H1 (cell line): ENCODE measurements around the gene H1-8. TPM values are rescaled to one million over a fixed set of nuclear protein-coding genes. Genes with fewer than 3 reads are reported as not detected.

Source experiments
- CTCF ChIA-PET: fragments of 300-600 bp; sonication (Branson Sonifier 250); formaldehyde crosslinking; loops from one replicate; lab custom pipeline; 2021; ENCODE audit not compliant: partially characterized antibody; lab: Charles Lee
- POLR2A ChIA-PET: fragments of 300-600 bp; sonication (Branson Sonifier 250); formaldehyde crosslinking; loops from one replicate; lab custom pipeline; 2021; ENCODE audit warnings: inconsistent platforms; ENCODE audit not compliant: partially characterized antibody; lab: Charles Lee
- DNase-seq, 2 experiments: peaks; one replicate each; pipeline versions ENCODE4 v3.0.0 to v3.0.0-alpha.2; 2010 to 2022; ENCODE audit warnings: low spot score in 2 of 2, low read depth in 1 of 2, mixed read lengths in 1 of 2
- FAIRE-seq: peaks from 2 replicates; lab custom pipeline; 2011; peaks lifted over from hg19 to GRCh38; lab: Jason Lieb, UNC
- H2AFZ ChIP-seq: 2 replicates; pipeline ENCODE4 v1.8.1; 2012; ENCODE audit warnings: low read length, inconsistent platforms
- H2AK5ac ChIP-seq: 2 replicates; pipeline ENCODE4 v1.6.1; 2013; ENCODE audit warnings: low read depth, low read length
- H2BK120ac ChIP-seq: replicated peaks from 2 replicates; pipeline ENCODE3; 2013; ENCODE audit warnings: low read depth, low read length, inconsistent platforms
- H2BK12ac ChIP-seq: 2 replicates; pipeline ENCODE4 v1.6.1; 2013; ENCODE audit warnings: low read depth, low read length
- H2BK15ac ChIP-seq: 2 replicates; pipeline ENCODE4 v1.6.1; 2013; ENCODE audit warnings: low read length
- H2BK20ac ChIP-seq: 2 replicates; pipeline ENCODE4 v1.6.1; 2013; ENCODE audit warnings: low read length
- H2BK5ac ChIP-seq: 2 replicates; pipeline ENCODE4 v1.6.1; 2013; ENCODE audit warnings: low read depth, low read length
- H3K14ac ChIP-seq: 2 replicates; pipeline ENCODE4 v1.6.1; 2013; ENCODE audit warnings: inconsistent platforms; ENCODE audit not compliant: insufficient read length
- H3K18ac ChIP-seq: 2 replicates; pipeline ENCODE4 v1.6.1; 2013; ENCODE audit warnings: low read length; ENCODE audit errors: extremely low read depth
- H3K23ac ChIP-seq: 2 replicates; pipeline ENCODE4 v1.6.1; 2013; ENCODE audit warnings: inconsistent platforms; ENCODE audit not compliant: insufficient read length
- H3K23me2 ChIP-seq: 2 replicates; pipeline ENCODE4 v1.6.1; 2013; ENCODE audit warnings: low read depth, low read length
- H3K27ac ChIP-seq: 2 replicates; pipeline ENCODE4 v1.6.1; 2011; ENCODE audit warnings: low read depth, low read length, inconsistent platforms
- H3K27me3 ChIP-seq, 4 experiments: replicated peaks in 1 of 4; 1 replicate in 1 of 4; 2 replicates in 3 of 4; pipeline versions ENCODE4 v1.6.1 to v1.8.1; 2011 to 2013; ENCODE audit warnings: low read length in 3 of 4, mild to moderate bottlenecking in 3 of 4, inconsistent platforms in 2 of 4, mixed read lengths in 2 of 4, moderate library complexity in 1 of 4; ENCODE audit not compliant: control insufficient read depth in 3 of 4, insufficient read depth in 3 of 4; ENCODE audit errors: extremely low read depth in 1 of 4
- H3K36me3 ChIP-seq, 4 experiments: 2 replicates each; pipeline versions ENCODE4 v1.6.1 to v1.8.1; 2011 to 2013; ENCODE audit warnings: mild to moderate bottlenecking in 4 of 4, low read length in 3 of 4, moderate library complexity in 2 of 4, control low read depth in 1 of 4, inconsistent platforms in 1 of 4; ENCODE audit not compliant: insufficient read depth in 4 of 4, control insufficient read depth in 2 of 4
- H3K4ac ChIP-seq: replicated peaks from 2 replicates; pipeline ENCODE3; 2013; ENCODE audit warnings: low read length, low read depth, mixed read lengths, inconsistent platforms; ENCODE audit not compliant: insufficient read length
- H3K4me1 ChIP-seq, 4 experiments: replicated peaks in 1 of 4; 1 replicate in 1 of 4; 2 replicates in 3 of 4; pipeline versions ENCODE4 v1.6.1 to v1.8.1; 2011 to 2013; ENCODE audit warnings: low read length in 3 of 4, inconsistent platforms in 2 of 4, mixed read lengths in 1 of 4; ENCODE audit not compliant: insufficient read depth in 4 of 4, control insufficient read depth in 3 of 4
- H3K4me2 ChIP-seq, 2 experiments: 2 replicates each; pipeline versions ENCODE4 v1.6.1 to v1.8.1; 2011 to 2013; ENCODE audit warnings: low read depth in 2 of 2, low read length in 2 of 2, control low read depth in 1 of 2, inconsistent platforms in 1 of 2, mild to moderate bottlenecking in 1 of 2; ENCODE audit not compliant: insufficient read depth in 1 of 2
- H3K4me3 ChIP-seq, 4 experiments: fragments of 200-600, 300-600 bp in 1 of 4; sonication (generic), shearing (Covaris generic), sonication (Bioruptor Twin) in 1 of 4; 2 replicates each; pipeline versions ENCODE4 v1.5.1 to v1.8.1; 2011 to 2016; ENCODE audit warnings: low read length in 4 of 4, low read depth in 3 of 4, control low read depth in 2 of 4, inconsistent platforms in 2 of 4, mild to moderate bottlenecking in 2 of 4, mixed read lengths in 1 of 4, moderate library complexity in 1 of 4; ENCODE audit not compliant: insufficient read depth in 2 of 4; ENCODE audit errors: extremely low read depth in 1 of 4
- H3K56ac ChIP-seq: replicated peaks from 2 replicates; pipeline ENCODE3; 2013; ENCODE audit warnings: low read depth, mild to moderate bottlenecking, mixed read lengths, low read length, inconsistent platforms; ENCODE audit not compliant: insufficient read length
- H3K79me1 ChIP-seq: 2 replicates; pipeline ENCODE4 v1.6.1; 2013; ENCODE audit warnings: low read depth, low read length, control low read depth
- H3K79me2 ChIP-seq, 2 experiments: 2 replicates each; pipeline versions ENCODE4 v1.6.1 to v1.8.1; 2012 to 2013; ENCODE audit warnings: low read length in 2 of 2, mild to moderate bottlenecking in 2 of 2, inconsistent platforms in 1 of 2; ENCODE audit not compliant: insufficient read depth in 2 of 2, control insufficient read depth in 1 of 2
- H3K9ac ChIP-seq, 4 experiments: replicated peaks in 1 of 4; 1 replicate in 1 of 4; 2 replicates in 3 of 4; pipeline versions ENCODE4 v1.6.1 to v1.8.1; 2011 to 2013; ENCODE audit warnings: low read depth in 3 of 4, low read length in 3 of 4, control low read depth in 2 of 4, mild to moderate bottlenecking in 2 of 4, moderate library complexity in 2 of 4, inconsistent platforms in 1 of 4; ENCODE audit errors: extremely low read depth in 1 of 4
- H3K9me3 ChIP-seq, 2 experiments: 2 replicates each; pipeline versions ENCODE4 v1.6.1 to v1.8.1; 2012 to 2013; ENCODE audit warnings: mild to moderate bottlenecking in 2 of 2, moderate library complexity in 2 of 2, control low read depth in 1 of 2, inconsistent platforms in 1 of 2, low read depth in 1 of 2, low read length in 1 of 2, mixed read lengths in 1 of 2; ENCODE audit not compliant: insufficient read depth in 2 of 2
- H4K20me1 ChIP-seq, 2 experiments: replicated peaks in 1 of 2; 2 replicates each; pipeline versions ENCODE3 to v1.8.1; 2011 to 2013; ENCODE audit warnings: inconsistent platforms in 2 of 2, low read length in 2 of 2, mild to moderate bottlenecking in 1 of 2; ENCODE audit not compliant: insufficient read depth in 2 of 2, control insufficient read depth in 1 of 2
- H4K5ac ChIP-seq: 2 replicates; pipeline ENCODE4 v1.6.1; 2013; ENCODE audit warnings: low read length, low read depth, mixed read lengths, inconsistent platforms; ENCODE audit not compliant: insufficient read length
- H4K8ac ChIP-seq: 2 replicates; pipeline ENCODE4 v1.8.0; 2013; ENCODE audit warnings: mild to moderate bottlenecking, moderate library complexity, low read length, inconsistent platforms; ENCODE audit not compliant: insufficient read depth; ENCODE audit errors: extremely low read depth
- H4K91ac ChIP-seq: replicated peaks from 2 replicates; pipeline ENCODE3; 2013; ENCODE audit warnings: low read length, mixed read lengths, inconsistent platforms; ENCODE audit not compliant: insufficient read length
- CEBPB ChIP-seq: IDR thresholded peaks from 2 replicates; pipeline ENCODE4 v1.6.1; 2012; ENCODE audit warnings: low read depth, low read length
- CHD1 ChIP-seq: IDR thresholded peaks from 2 replicates; pipeline ENCODE4 v1.6.1; 2012; ENCODE audit warnings: low read depth, low read length, improper control_type of control experiment
- EGR1 ChIP-seq: IDR thresholded peaks from 2 replicates; pipeline ENCODE4 v1.6.1; 2011; ENCODE audit warnings: low read depth, low read length, borderline replicate concordance
- HDAC6 ChIP-seq: IDR thresholded peaks from one replicate; pipeline ENCODE4 v1.7.1; 2012; ENCODE audit warnings: low read depth, mild to moderate bottlenecking, inconsistent platforms, low read length, moderate library complexity
- JUN ChIP-seq: IDR thresholded peaks from 2 replicates; pipeline ENCODE4 v1.6.1; 2011; ENCODE audit warnings: low read depth, mild to moderate bottlenecking, improper control_type of control experiment, low read length
- KDM1A ChIP-seq: fragments of 200-600, 300-600 bp; sonication (generic); IDR thresholded peaks from 2 replicates; pipeline ENCODE4 v1.7.1; 2016; ENCODE audit warnings: mild to moderate bottlenecking, low read length, borderline replicate concordance
- KDM4A ChIP-seq: IDR thresholded peaks from one replicate; pipeline ENCODE4 v1.7.1; 2012; ENCODE audit warnings: low read depth, mild to moderate bottlenecking, moderate library complexity, low read length, inconsistent platforms; ENCODE audit not compliant: severe bottlenecking
- MAFK ChIP-seq: IDR thresholded peaks from 2 replicates; pipeline ENCODE4 v1.6.1; 2012; ENCODE audit warnings: low read depth, mild to moderate bottlenecking, improper control_type of control experiment, low read length
- PHF8 ChIP-seq: fragments of 200-600 bp; sonication (generic); conservative IDR thresholded peaks from 2 replicates; pipeline ENCODE4 v1.7.1; 2012; ENCODE audit warnings: low read depth, mild to moderate bottlenecking, inconsistent platforms, low read length, moderate library complexity
- POLR2AphosphoS5 ChIP-seq: IDR thresholded peaks from 2 replicates; pipeline ENCODE4 v1.6.1; 2011; ENCODE audit warnings: low read depth, low read length
- RFX5 ChIP-seq: IDR thresholded peaks from 2 replicates; pipeline ENCODE4 v1.6.1; 2011; ENCODE audit warnings: low read depth, low read length, improper control_type of control experiment, borderline replicate concordance
- TCF12 ChIP-seq: IDR thresholded peaks from 2 replicates; pipeline ENCODE4 v1.6.1; 2011; ENCODE audit warnings: low read depth, mild to moderate bottlenecking, low read length
- ZNF274 ChIP-seq: IDR thresholded peaks from 2 replicates; pipeline ENCODE4 v1.7.0; 2012; ENCODE audit warnings: low read length, borderline replicate concordance; ENCODE audit errors: extremely low read depth
- WGBS, 2 experiments: shearing (Covaris generic) in 1 of 2; methylation state at CpG; one replicate each; pipeline versions ENCODE4 v1.1.6 to v1.1.7; 2013 to 2015; ENCODE audit warnings: low lambda C conversion rate in 2 of 2, mixed read lengths in 2 of 2, inconsistent platforms in 1 of 2, low coverage in 1 of 2, missing lambda C conversion rate in 1 of 2; ENCODE audit not compliant: insufficient replicate concordance in 2 of 2, insufficient coverage in 1 of 2, insufficient read length in 1 of 2; ENCODE audit errors: extremely low coverage in 1 of 2, missing lambda C conversion rate in 1 of 2; 5-methylcytosine and 5-hydroxymethylcytosine counted together
- polyA plus RNA-seq, 7 experiments: library from polyadenylated mRNA; depleted of rRNA in 3 of 7; stranded (reverse) in 5 of 7; unstranded in 2 of 7; fragments of >200 nt in 5 of 7; fragments of 200-250 nt in 2 of 7; gene quantifications; 1 replicate in 5 of 7; 2 replicates in 1 of 7; 4 replicates in 1 of 7; pipeline versions ENCODE4 v1.2.1 to v1.2.3, GENCODE V29; 2011 to 2013; ENCODE audit warnings: missing spikeins in 2 of 7, mixed read lengths in 2 of 7
- total RNA-seq: library from RNA; stranded (reverse); fragmentation: NEBNext Ultra II Directional; extraction: Animal tissue kit (Norgen Biotek cat#: 25700); gene quantifications from 2 replicates; pipeline ENCODE4 v1.2.1, GENCODE V29; 2021

H1-8 gene
- total and polyA plus RNA-seq, 2 of the 8 experiments (the other 6 are each of a cell fraction or from before 2014, with no cell fraction given): not detected

DNA sequence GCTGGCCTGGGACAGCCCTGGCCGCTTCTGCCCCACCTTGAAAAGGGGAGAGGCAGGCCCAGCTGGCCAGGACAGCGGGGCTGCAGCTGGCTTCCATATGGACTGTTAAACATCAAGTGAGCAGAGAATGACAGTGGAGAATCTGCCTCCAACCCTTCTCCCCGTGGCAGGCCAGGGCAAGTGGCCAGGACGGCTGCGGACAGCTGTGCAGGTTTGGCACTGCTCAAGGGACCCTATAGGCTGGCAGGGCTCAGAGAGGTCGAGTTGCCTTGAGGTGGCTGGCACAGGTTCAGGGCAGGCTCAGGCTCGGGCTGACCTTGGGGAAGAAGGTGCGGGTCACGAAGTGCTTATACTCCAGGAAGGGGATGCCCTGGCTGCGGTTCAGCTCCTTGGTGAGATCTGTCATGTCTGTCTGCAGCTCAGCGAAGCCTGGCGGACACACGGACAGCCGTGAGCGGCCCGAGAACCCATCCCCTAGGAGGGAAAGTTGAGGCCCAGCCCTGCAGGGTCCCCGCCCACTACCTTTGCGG lies 24.3 kb downstream of the H1-8 start:
- Histone ChIP-seq H3K36me3 (no peaks in the 10 kb centered on the region), H3K9ac (no peak overlapping the region), H3K4me1 (no peaks in the 10 kb centered on the region), H3K27me3 (no peaks in the 10 kb centered on the region), H4K5ac (no peak overlapping the region), H3K4ac (no peak overlapping the region), H3K18ac (peak overlapping the region; percentile 60; the same call in 1 of the 2 replicates), H2BK5ac (no peak overlapping the region), H3K9me3 (no peaks in the 10 kb centered on the region), H4K20me1 (no peaks in the 10 kb centered on the region), H4K91ac (no peak overlapping the region), H4K8ac (no peak overlapping the region; the same call in 1 of the 2 replicates), H2AK5ac (no peak overlapping the region), H3K79me2 (no peaks in the 10 kb centered on the region), H3K4me3 (no peak overlapping the region), H3K56ac (no peak overlapping the region), H3K4me2 (no peak overlapping the region), H2BK15ac (no peak overlapping the region), H2BK12ac (no peak overlapping the region), H3K79me1 (no peaks in the 10 kb centered on the region), H2BK20ac (no peak overlapping the region), H3K23ac (no peak overlapping the region), H3K14ac (no peak overlapping the region), H3K27ac (no peak overlapping the region), H2AFZ (no peak overlapping the region), H3K23me2 (no peaks in the 10 kb centered on the region), H2BK120ac (no peak overlapping the region)
- CTCF ChIA-PET: interaction anchor here (0.9 to 4.3 kb wide), 9 partner anchors 9 to 92 kb away, joined by 3 to 20 read pairs (median 5); no protein-coding TSS in a partner anchor
- FAIRE-seq (no peak), DNase-seq (no peak)
- TF ChIP-seq ZNF274 (no peak), TCF12 (no peak), KDM1A (no peak), POLR2AphosphoS5 (no peak), CHD1 (no peak), CEBPB (no peak), JUN (no peak), HDAC6 (no peak), RFX5 (no peak), PHF8 (no peak), KDM4A (no peak), EGR1 (no peak), MAFK (no peak)
- POLR2A ChIA-PET: no interaction called here
- 89% methylated on average over 18 of the region's 18 CpGs; no CpG with 5 or more reads in 1 of the 2 experiments for WGBS, 2 experiments
